GM10266 (cell line): Measurements from ENCODE around the gene ALX4.

Experiments used
- DNase-seq: peaks from one replicate; pipeline ENCODE4 v3.0.0; 2012; ENCODE audit errors: extremely low spot score
- CTCF ChIP-seq: IDR thresholded peaks from 2 replicates; pipeline ENCODE4 v1.5.1; 2012; ENCODE audit warnings: mild to moderate bottlenecking, low read depth; ENCODE audit not compliant: control insufficient read depth, insufficient read depth; ENCODE audit errors: missing control alignments

ALX4 gene

DNA sequence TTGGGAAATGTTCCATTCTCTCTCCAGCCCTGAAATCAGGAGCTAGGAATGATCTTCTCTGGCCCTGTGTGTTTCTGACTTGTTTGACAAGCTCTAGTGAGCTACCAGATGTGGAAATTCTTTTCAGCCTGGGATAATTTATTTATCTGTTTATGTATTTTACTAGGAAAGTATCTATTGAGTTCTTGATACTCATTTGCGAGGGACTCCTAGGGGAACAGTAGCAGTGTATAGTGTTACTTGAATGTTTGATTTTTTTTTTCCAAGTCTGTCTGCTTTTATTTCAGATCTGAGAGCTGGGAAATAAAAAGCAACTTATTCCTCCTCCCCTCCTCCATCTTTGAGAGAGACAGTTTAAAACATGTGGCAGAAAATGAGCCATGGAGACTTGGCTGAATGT lies 92.5 kb downstream of the ALX4 start:
- TF ChIP-seq CTCF = no peak
- no peak for DNase-seq

DNA sequence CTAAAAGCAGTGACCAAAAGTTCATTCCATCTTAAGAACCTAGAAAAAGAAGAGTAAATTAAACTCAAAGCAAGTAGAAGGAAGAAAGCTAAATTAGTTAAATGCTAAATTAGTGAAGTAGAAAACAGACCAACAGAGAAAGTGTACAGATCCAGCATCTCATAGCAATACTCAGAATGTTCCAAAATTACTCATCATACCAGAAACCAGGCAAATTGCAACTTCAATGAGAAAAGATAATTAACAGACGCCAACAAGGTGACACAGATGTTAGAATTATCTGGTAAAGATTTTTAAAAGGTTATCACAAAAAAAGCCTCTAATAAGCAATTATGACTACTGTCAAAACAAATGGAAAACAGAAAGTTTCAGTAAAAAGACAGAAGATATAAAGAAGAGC lies 96.8 kb downstream of the ALX4 start:
- TF ChIP-seq CTCF = no peak

GRCh38 chr11:44212128-44212527 lies 97.8 kb downstream of the ALX4 start:
- DNase-seq = no peak
- no peak for TF ChIP-seq CTCF

More for the DNA sequence above, 96.8 kb downstream of the ALX4 start:
- no peak for DNase-seq
